WTC11 (cell line): ENCODE results near the gene C3orf49. TPM values are rescaled to one million over a fixed set of nuclear protein-coding genes. Genes with fewer than 3 reads are reported as not detected.

Experiments
- ATAC-seq: fragments of 200-7000 bp; cut with Tn5 transposase; 2 replicates; pipeline ENCODE4 v1.10.0; 2021; ENCODE audit warnings: mild to moderate bottlenecking, moderate library complexity
- CTCF ChIA-PET: fragments of 300-600 bp; sonication (Branson Sonifier 250); formaldehyde crosslinking; loops from one replicate; lab custom pipeline; 2021; ENCODE audit warnings: antibody characterized with exemption; lab: Charles Lee
- POLR2A ChIA-PET: fragments of 350-600 bp; sonication (Branson Sonifier 250); formaldehyde crosslinking; loops from one replicate; lab custom pipeline; 2021; ENCODE audit warnings: antibody characterized with exemption; lab: Charles Lee
- DNase-seq: peaks from one replicate; pipeline ENCODE4 v3.0.0; 2021; ENCODE audit warnings: low spot score
- H3K27ac Mint-ChIP-seq: 2 replicates; pipeline ENCODE4 v1.8.0; 2021; ENCODE audit warnings: mixed read lengths
- H3K27me3 Mint-ChIP-seq: 2 replicates; pipeline ENCODE4 v1.8.0; 2021; ENCODE audit warnings: low read depth, mild to moderate bottlenecking, moderate library complexity, mixed read lengths
- H3K36me3 Mint-ChIP-seq: 2 replicates; pipeline ENCODE4 v1.8.0; 2021; ENCODE audit warnings: mixed read lengths
- H3K4me1 Mint-ChIP-seq: 2 replicates; pipeline ENCODE4 v1.8.0; 2022; ENCODE audit warnings: mixed read lengths
- H3K4me3 Mint-ChIP-seq: 2 replicates; pipeline ENCODE4 v1.8.0; 2021; ENCODE audit warnings: mild to moderate bottlenecking, moderate library complexity, mixed read lengths
- H3K9me3 Mint-ChIP-seq: 2 replicates; pipeline ENCODE4 v1.8.0; 2021; ENCODE audit warnings: mixed read lengths
- ELF4 ChIP-seq: sonication (generic); formaldehyde crosslinking; IDR thresholded peaks from 2 replicates; pipeline ENCODE4 v1.8.1; 2022; ENCODE audit warnings: low read depth, mild to moderate bottlenecking, moderate library complexity, missing genetic modification reagents
- FOXK1 ChIP-seq: sonication (generic); formaldehyde crosslinking; IDR thresholded peaks from 2 replicates; pipeline ENCODE4 v1.8.0; 2022; ENCODE audit warnings: mild to moderate bottlenecking, moderate library complexity, missing genetic modification reagents
- GTF2I ChIP-seq: fragments of 250-450 bp; sonication (Bioruptor Pico); conservative IDR thresholded peaks from 2 replicates; pipeline ENCODE4 v1.4.0; 2021; ENCODE audit warnings: mild to moderate bottlenecking
- HMGA2 ChIP-seq: fragments of 250-450 bp; sonication (Bioruptor Pico); IDR thresholded peaks from 2 replicates; pipeline ENCODE4 v1.4.0; 2021; ENCODE audit warnings: mild to moderate bottlenecking, moderate library complexity
- JUN ChIP-seq: sonication (generic); formaldehyde crosslinking; IDR thresholded peaks from 2 replicates; pipeline ENCODE4 v1.8.0; 2023; ENCODE audit warnings: mild to moderate bottlenecking, missing genetic modification reagents
- MYBL2 ChIP-seq: sonication (generic); formaldehyde crosslinking; IDR thresholded peaks from 2 replicates; pipeline ENCODE4 v1.8.1; 2023; ENCODE audit warnings: mild to moderate bottlenecking, moderate library complexity, missing genetic modification reagents
- NR3C1 ChIP-seq: sonication (generic); formaldehyde crosslinking; conservative IDR thresholded peaks from 2 replicates; pipeline ENCODE4 v1.8.1; 2023; ENCODE audit warnings: low read depth, mild to moderate bottlenecking, missing genetic modification reagents
- RELA ChIP-seq: sonication (generic); formaldehyde crosslinking; IDR thresholded peaks from 2 replicates; pipeline ENCODE4 v1.8.1; 2022; ENCODE audit warnings: missing genetic modification reagents, mild to moderate bottlenecking, borderline replicate concordance
- RORB ChIP-seq: fragments of 250-450 bp; sonication (Bioruptor Pico); IDR thresholded peaks from 2 replicates; pipeline ENCODE4 v1.9.0; 2021; ENCODE audit warnings: mild to moderate bottlenecking
- SMAD3 ChIP-seq: sonication (generic); formaldehyde crosslinking; IDR thresholded peaks from 2 replicates; pipeline ENCODE4 v1.8.0; 2022; ENCODE audit warnings: missing genetic modification reagents, mild to moderate bottlenecking, borderline replicate concordance
- SP1 ChIP-seq: sonication (generic); formaldehyde crosslinking; conservative IDR thresholded peaks from 2 replicates; pipeline ENCODE4 v1.8.1; 2022; ENCODE audit warnings: missing genetic modification reagents
- ZNF121 ChIP-seq: sonication (generic); formaldehyde crosslinking; IDR thresholded peaks from 2 replicates; pipeline ENCODE4 v1.8.0; 2023; ENCODE audit warnings: missing genetic modification reagents
- ZNF138 ChIP-seq: sonication (generic); formaldehyde crosslinking; conservative IDR thresholded peaks from 2 replicates; pipeline ENCODE4 v1.8.1; 2022; ENCODE audit warnings: mild to moderate bottlenecking, moderate library complexity, missing genetic modification reagents
- ZNF416 ChIP-seq: fragments of 250-450 bp; sonication (Bioruptor Pico); IDR thresholded peaks from 2 replicates; pipeline ENCODE4 v1.9.0; 2021; ENCODE audit warnings: mild to moderate bottlenecking, inconsistent platforms
- ZNF423 ChIP-seq: fragments of 250-450 bp; sonication (Bioruptor Pico); IDR thresholded peaks from 2 replicates; pipeline ENCODE4 v2.1.2; 2022; ENCODE audit warnings: mild to moderate bottlenecking, moderate library complexity
- total RNA-seq: library from RNA; stranded (reverse); gene quantifications from 3 replicates; pipeline ENCODE4 v1.2.3, GENCODE V29; 2021
- TF ChIP-seq, protein P1 (sequence below): sonication (generic); formaldehyde crosslinking; IDR thresholded peaks from 2 replicates; pipeline ENCODE4 v1.8.0; 2022; ENCODE audit warnings: mild to moderate bottlenecking, missing genetic modification reagents
- TF ChIP-seq, protein P2 (sequence below): sonication (generic); formaldehyde crosslinking; IDR thresholded peaks from 2 replicates; pipeline ENCODE4 v1.8.1; 2022; ENCODE audit warnings: mild to moderate bottlenecking, moderate library complexity, missing genetic modification reagents
- TF ChIP-seq, protein P3 (sequence below): sonication (generic); formaldehyde crosslinking; IDR thresholded peaks from 2 replicates; pipeline ENCODE4 v1.8.1; 2023; ENCODE audit warnings: mild to moderate bottlenecking, moderate library complexity, missing genetic modification reagents
- TF ChIP-seq, protein P4 (sequence below): fragments of 200-600 bp; IDR thresholded peaks from 2 replicates; pipeline ENCODE4 v1.8.0; 2022; ENCODE audit warnings: antibody characterized with exemption
- TF ChIP-seq, protein P5 (sequence below): sonication (generic); formaldehyde crosslinking; IDR thresholded peaks from 2 replicates; pipeline ENCODE4 v1.8.0; 2023; ENCODE audit warnings: missing genetic modification reagents, mild to moderate bottlenecking, borderline replicate concordance

Gene C3orf49
- total RNA-seq, 1 experiment from 2014 or later, result not detected

DNA sequence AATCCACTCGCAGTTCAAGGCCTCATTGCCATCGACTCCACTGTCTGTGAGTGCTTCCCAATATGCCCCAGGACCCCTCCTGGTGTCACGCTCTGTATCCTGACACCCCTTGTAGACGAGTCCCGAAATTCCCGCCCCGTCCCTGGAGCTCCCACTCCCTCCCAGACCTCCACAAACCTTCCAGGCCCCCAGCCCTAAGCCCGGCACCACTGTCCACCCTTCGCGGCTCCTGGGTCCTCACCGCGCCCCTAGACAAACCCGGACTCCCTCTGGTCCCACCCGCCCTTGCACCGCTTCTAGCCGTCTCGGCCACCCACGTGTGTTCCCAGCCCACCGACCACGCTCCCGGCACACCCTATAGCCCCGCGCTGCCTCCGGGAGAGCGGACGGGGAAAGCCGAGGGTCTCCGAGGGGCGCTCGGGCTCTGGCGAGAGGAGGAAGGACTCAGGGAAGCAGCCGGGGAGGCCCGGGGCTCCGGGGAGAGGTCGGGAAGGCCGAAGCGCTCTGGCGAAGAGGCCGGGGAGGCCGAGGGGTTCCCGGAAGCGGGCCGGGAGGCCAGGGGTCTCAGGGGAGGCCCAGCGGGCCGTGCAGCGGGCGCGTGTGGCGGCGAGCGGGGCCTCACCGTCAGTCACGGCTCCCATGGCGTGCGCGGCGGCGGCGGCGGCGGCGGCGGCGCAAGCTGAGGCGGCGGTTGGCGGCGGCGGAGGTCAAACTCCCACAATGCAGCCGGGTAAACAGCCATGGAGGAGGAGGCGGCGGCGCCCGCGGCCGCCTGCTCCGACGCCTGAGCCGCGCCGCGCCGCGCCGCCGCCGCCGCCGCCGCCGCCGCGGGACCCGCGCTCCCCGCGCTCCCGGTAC, 44.3 kb downstream of the C3orf49 start, which contains the start of the genes ATXN7 and THOC7 (continued):
- TF ChIP-seq, protein P1, sequence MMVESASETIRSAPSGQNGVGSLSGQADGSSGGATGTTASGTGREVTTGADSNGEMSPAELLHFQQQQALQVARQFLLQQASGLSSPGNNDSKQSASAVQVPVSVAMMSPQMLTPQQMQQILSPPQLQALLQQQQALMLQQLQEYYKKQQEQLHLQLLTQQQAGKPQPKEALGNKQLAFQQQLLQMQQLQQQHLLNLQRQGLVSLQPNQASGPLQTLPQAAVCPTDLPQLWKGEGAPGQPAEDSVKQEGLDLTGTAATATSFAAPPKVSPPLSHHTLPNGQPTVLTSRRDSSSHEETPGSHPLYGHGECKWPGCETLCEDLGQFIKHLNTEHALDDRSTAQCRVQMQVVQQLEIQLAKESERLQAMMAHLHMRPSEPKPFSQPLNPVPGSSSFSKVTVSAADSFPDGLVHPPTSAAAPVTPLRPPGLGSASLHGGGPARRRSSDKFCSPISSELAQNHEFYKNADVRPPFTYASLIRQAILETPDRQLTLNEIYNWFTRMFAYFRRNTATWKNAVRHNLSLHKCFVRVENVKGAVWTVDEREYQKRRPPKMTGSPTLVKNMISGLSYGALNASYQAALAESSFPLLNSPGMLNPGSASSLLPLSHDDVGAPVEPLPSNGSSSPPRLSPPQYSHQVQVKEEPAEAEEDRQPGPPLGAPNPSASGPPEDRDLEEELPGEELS (CRISPR knock-in tag), result 0 out of 2 replicates have a peak, but pooled peaks have one; percentile 70
- TF ChIP-seq ZNF416 (CRISPR knock-in tag), result no peak
- TF ChIP-seq, protein P2, sequence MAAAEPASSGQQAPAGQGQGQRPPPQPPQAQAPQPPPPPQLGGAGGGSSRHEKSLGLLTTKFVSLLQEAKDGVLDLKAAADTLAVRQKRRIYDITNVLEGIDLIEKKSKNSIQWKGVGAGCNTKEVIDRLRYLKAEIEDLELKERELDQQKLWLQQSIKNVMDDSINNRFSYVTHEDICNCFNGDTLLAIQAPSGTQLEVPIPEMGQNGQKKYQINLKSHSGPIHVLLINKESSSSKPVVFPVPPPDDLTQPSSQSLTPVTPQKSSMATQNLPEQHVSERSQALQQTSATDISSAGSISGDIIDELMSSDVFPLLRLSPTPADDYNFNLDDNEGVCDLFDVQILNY (CRISPR knock-in tag), result peak; percentile 23; the same call in 1 of the 2 replicates
- TF ChIP-seq, protein P3, sequence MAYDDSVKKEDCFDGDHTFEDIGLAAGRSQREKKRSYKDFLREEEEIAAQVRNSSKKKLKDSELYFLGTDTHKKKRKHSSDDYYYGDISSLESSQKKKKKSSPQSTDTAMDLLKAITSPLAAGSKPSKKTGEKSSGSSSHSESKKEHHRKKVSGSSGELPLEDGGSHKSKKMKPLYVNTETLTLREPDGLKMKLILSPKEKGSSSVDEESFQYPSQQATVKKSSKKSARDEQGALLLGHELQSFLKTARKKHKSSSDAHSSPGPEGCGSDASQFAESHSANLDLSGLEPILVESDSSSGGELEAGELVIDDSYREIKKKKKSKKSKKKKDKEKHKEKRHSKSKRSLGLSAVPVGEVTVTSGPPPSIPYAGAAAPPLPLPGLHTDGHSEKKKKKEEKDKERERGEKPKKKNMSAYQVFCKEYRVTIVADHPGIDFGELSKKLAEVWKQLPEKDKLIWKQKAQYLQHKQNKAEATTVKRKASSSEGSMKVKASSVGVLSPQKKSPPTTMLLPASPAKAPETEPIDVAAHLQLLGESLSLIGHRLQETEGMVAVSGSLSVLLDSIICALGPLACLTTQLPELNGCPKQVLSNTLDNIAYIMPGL (CRISPR knock-in tag), result peak; percentile 75; the same call in 1 of the 2 replicates
- TF ChIP-seq FOXK1, result peak; percentile 52; the same call in 1 of the 2 replicates
- TF ChIP-seq ZNF121 (CRISPR knock-in tag), result no peak
- no peak for TF ChIP-seq ZNF138

DNA sequence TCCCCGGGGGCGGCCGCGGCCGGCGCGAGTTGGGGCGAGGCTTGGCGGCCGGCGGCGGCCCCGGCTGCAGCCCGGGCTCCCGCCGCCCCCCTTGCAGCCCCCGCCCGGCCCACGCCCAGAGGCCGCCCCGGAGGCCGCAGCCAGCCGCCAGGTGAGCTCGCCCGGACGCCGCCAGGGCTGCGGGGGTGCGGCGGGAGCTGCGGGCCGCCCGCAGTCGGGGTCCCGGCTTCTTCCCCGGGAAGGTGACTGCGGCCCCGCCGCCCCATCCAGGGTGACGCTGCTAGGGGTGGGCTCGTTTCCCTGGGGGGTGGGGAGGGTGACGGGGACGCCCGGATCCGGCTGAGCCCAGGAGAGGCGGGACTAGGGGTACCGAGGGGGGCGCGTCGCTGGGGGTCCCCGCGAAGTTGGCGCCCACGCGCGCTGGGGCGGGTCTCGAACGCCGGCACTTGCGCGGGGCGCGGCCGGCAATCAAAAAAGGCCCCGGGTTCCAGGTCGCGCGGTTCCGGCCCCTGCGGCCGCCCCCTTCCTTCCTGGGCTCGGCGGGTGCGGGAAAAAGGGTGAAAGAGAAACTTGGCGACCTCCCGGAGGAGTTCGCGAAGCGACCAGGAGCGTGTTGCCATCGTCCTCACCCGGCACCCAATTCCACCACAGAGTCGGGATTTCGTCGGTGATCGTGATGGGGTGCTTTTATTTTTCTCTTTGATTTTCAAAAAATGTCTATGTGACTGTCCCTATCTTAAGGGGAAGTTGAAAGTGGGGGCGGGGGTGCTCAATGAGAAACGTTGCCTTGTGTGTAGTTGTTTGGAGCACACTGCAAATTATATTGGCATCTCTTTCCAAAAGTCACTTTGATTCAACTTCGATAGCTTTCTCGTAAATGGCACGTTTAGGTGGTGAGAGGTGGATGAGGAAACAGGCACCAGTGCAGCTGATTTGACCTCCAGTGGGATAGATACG, 45.2 kb downstream of the C3orf49 start:
- peak; percentile 29 for DNase-seq
- ATAC-seq, result peak; percentile 25
- Mint-ChIP-seq H3K4me3 (peak overlapping the region; percentile 90), H3K9me3 (no peaks in the 10 kb centered on the region), H3K27me3 (no peaks in the 10 kb centered on the region), H3K36me3 (peaks cover 4% of the 10 kb centered on the region; the same call in 1 of the 2 replicates), H3K27ac (peak overlapping the region; percentile 31), H3K4me1 (peaks cover 43% of the 10 kb centered on the region)
- ChIA-PET CTCF (interaction anchor here (0.6 to 0.7 kb wide), 2 partner anchors 43 to 308 kb away, joined by 4 read pairs; no protein-coding TSS in a partner anchor), POLR2A (interaction anchor here (0.6 kb wide), 2 partner anchors 16 to 17 kb away, joined by 3 to 5 read pairs; no protein-coding TSS in a partner anchor)
- TF ChIP-seq, protein P4, sequence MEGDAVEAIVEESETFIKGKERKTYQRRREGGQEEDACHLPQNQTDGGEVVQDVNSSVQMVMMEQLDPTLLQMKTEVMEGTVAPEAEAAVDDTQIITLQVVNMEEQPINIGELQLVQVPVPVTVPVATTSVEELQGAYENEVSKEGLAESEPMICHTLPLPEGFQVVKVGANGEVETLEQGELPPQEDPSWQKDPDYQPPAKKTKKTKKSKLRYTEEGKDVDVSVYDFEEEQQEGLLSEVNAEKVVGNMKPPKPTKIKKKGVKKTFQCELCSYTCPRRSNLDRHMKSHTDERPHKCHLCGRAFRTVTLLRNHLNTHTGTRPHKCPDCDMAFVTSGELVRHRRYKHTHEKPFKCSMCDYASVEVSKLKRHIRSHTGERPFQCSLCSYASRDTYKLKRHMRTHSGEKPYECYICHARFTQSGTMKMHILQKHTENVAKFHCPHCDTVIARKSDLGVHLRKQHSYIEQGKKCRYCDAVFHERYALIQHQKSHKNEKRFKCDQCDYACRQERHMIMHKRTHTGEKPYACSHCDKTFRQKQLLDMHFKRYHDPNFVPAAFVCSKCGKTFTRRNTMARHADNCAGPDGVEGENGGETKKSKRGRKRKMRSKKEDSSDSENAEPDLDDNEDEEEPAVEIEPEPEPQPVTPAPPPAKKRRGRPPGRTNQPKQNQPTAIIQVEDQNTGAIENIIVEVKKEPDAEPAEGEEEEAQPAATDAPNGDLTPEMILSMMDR, result no peak
- TF ChIP-seq MYBL2 (CRISPR knock-in tag), result 0 out of 2 replicates have a peak, but pooled peaks have one; percentile 62
- TF ChIP-seq HMGA2 (CRISPR knock-in tag), result no peak
- TF ChIP-seq RORB (CRISPR knock-in tag), result no peak
- TF ChIP-seq SMAD3 (CRISPR knock-in tag), result no peak
- no peak for TF ChIP-seq JUN (CRISPR knock-in tag)
- no peak for TF ChIP-seq GTF2I
- TF ChIP-seq, protein P1 (CRISPR knock-in tag), result no peak
- TF ChIP-seq, protein P5, sequence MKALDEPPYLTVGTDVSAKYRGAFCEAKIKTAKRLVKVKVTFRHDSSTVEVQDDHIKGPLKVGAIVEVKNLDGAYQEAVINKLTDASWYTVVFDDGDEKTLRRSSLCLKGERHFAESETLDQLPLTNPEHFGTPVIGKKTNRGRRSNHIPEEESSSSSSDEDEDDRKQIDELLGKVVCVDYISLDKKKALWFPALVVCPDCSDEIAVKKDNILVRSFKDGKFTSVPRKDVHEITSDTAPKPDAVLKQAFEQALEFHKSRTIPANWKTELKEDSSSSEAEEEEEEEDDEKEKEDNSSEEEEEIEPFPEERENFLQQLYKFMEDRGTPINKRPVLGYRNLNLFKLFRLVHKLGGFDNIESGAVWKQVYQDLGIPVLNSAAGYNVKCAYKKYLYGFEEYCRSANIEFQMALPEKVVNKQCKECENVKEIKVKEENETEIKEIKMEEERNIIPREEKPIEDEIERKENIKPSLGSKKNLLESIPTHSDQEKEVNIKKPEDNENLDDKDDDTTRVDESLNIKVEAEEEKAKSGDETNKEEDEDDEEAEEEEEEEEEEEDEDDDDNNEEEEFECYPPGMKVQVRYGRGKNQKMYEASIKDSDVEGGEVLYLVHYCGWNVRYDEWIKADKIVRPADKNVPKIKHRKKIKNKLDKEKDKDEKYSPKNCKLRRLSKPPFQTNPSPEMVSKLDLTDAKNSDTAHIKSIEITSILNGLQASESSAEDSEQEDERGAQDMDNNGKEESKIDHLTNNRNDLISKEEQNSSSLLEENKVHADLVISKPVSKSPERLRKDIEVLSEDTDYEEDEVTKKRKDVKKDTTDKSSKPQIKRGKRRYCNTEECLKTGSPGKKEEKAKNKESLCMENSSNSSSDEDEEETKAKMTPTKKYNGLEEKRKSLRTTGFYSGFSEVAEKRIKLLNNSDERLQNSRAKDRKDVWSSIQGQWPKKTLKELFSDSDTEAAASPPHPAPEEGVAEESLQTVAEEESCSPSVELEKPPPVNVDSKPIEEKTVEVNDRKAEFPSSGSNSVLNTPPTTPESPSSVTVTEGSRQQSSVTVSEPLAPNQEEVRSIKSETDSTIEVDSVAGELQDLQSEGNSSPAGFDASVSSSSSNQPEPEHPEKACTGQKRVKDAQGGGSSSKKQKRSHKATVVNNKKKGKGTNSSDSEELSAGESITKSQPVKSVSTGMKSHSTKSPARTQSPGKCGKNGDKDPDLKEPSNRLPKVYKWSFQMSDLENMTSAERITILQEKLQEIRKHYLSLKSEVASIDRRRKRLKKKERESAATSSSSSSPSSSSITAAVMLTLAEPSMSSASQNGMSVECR, result no peak
- peak; percentile 39; the same call in 1 of the 2 replicates for TF ChIP-seq SP1 (CRISPR knock-in tag)
- 0 out of 2 replicates have a peak, but pooled peaks have one; percentile 3 for TF ChIP-seq ZNF423 (CRISPR knock-in tag)
- TF ChIP-seq NR3C1 (CRISPR knock-in tag), result no peak
- no peak for TF ChIP-seq RELA
- TF ChIP-seq ELF4 (CRISPR knock-in tag), result no peak
